HG03135 (cell line): ENCODE data around the gene KRT86.

Experiments
- ATAC-seq: cut with Tn5 transposase; IDR thresholded peaks from one replicate; pipeline ENCODE4 v1.9.1; 2021; ENCODE audit warnings: mild to moderate bottlenecking, moderate library complexity; ENCODE audit not compliant: unreplicated experiment

KRT86 gene

GRCh38 chr12:52274521-52275120 lies at the start of gene KRT86:
TSS of gene KRT86 (plus strand) at chr12:52274645. CDS start at chr12:52301917, 27,272 bp downstream.
- no peak for ATAC-seq

GRCh38 chr12:52225752-52226151 lies 48.7 kb upstream of the KRT86 start:
- no peak for ATAC-seq

- no peak for ATAC-seq
Measured at GRCh38 chr12:52226446-52226845, 48.0 kb upstream of the KRT86 start.

GRCh38 chr12:52227606-52228166 lies 46.8 kb upstream of the KRT86 start:
- no peak for ATAC-seq

GRCh38 chr12:52228366-52228765 lies 46.1 kb upstream of the KRT86 start:
- no peak for ATAC-seq

- ATAC-seq, result no peak
Measured at GRCh38 chr12:52228931-52229330, 45.5 kb upstream of the KRT86 start.

- ATAC-seq, result no peak
Measured at GRCh38 chr12:52229836-52230343, 44.6 kb upstream of the KRT86 start.

- ATAC-seq, result no peak
Measured at GRCh38 chr12:52230364-52231281, 43.8 kb upstream of the KRT86 start.

GRCh38 chr12:52231305-52232202 lies 42.9 kb upstream of the KRT86 start:
- ATAC-seq, result no peak

- ATAC-seq, result no peak
Measured at GRCh38 chr12:52232203-52232673, 42.2 kb upstream of the KRT86 start.

GRCh38 chr12:52232674-52233461 lies 41.6 kb upstream of the KRT86 start, which contains the start of gene KRT7:
TSS of gene KRT7 (plus strand) at chr12:52233243. CDS start at chr12:52233297, 54 bp downstream.
- ATAC-seq, result no peak

- no peak for ATAC-seq
Measured at GRCh38 chr12:52233462-52234207, 40.8 kb upstream of the KRT86 start.

GRCh38 chr12:52234223-52234810 lies 40.1 kb upstream of the KRT86 start:
- no peak for ATAC-seq

GRCh38 chr12:52235001-52235764 lies 39.3 kb upstream of the KRT86 start:
- ATAC-seq, result no peak

GRCh38 chr12:52235822-52236361 lies 38.6 kb upstream of the KRT86 start:
- no peak for ATAC-seq

- no peak for ATAC-seq
Measured at GRCh38 chr12:52236386-52237050, 37.9 kb upstream of the KRT86 start.
